WERI-Rb-1 (cell line): ENCODE results near the gene SNX27.
A peak's percentile ranks its signal among the peaks of the same experiment; 100 is the strongest.

ENCODE experiments used
- DNase-seq: peaks from one replicate; pipeline ENCODE4 v3.0.0-alpha.2; 2020
- H3K27ac ChIP-seq: fragments of 250-450 bp; sonication (Bioruptor Pico); 2 replicates; pipeline ENCODE4 v1.5.1; 2020; ENCODE audit warnings: mild to moderate bottlenecking, moderate library complexity
- H3K27me3 ChIP-seq: fragments of 250-450 bp; sonication (Bioruptor Pico); 2 replicates; pipeline ENCODE4 v1.5.1; 2021; ENCODE audit warnings: mild to moderate bottlenecking, low read depth, moderate library complexity; ENCODE audit not compliant: insufficient read depth, severe bottlenecking
- H3K36me3 ChIP-seq: fragments of 250-450 bp; sonication (Bioruptor Pico); 2 replicates; pipeline ENCODE4 v1.5.1; 2020; ENCODE audit warnings: mild to moderate bottlenecking, moderate library complexity
- H3K4me3 ChIP-seq: 2 replicates; pipeline ENCODE4 v1.5.1; 2011; ENCODE audit warnings: low read depth, mild to moderate bottlenecking, control low read depth, low read length
- H3K9me3 ChIP-seq: fragments of 250-450 bp; sonication (Bioruptor Pico); 2 replicates; pipeline ENCODE4 v1.5.1; 2021; ENCODE audit warnings: mild to moderate bottlenecking, moderate library complexity; ENCODE audit not compliant: severe bottlenecking
- CTCF ChIP-seq: IDR thresholded peaks from 2 replicates; pipeline ENCODE4 v1.5.1; 2011; ENCODE audit warnings: low read depth, mild to moderate bottlenecking, control low read depth, inconsistent platforms, low read length

The SNX27 gene

GRCh38 chr1:151703813-151704212 is 92.0 kb downstream of the SNX27 start:
- Histone ChIP-seq H3K27ac (peak overlapping the region; percentile 38), H3K27me3 (no peaks in the 10 kb centered on the region), H3K9me3 (no peaks in the 10 kb centered on the region), H3K36me3 (peaks cover 97% of the 10 kb centered on the region), H3K4me3 (no peak overlapping the region)
- no peak for TF ChIP-seq CTCF
- DNase-seq = no peak

DNA sequence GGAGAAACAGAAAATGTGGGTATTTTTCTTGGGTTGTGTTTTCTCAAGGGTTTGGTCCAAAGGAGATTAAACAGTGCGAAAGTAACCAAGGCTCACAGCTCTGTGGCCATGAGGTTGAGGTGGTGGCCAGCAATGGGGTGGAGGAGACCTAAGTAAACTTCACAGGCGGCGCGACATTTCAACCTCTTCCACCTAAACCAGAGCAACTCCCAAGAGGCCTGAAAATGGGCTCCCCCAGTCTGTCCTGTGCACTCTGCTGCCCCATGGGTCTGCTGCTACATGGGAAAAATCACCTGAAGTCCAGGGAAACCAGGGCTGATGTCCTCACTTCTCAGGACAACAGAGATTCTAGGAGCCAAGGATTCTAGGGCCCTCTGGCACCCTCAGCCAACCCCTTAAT is 92.4 kb downstream of the SNX27 start:
- peaks cover 97% of the 10 kb centered on the region for H3K36me3 ChIP-seq
- no peak for DNase-seq
- no peaks in the 10 kb centered on the region for H3K27me3 ChIP-seq
- H3K9me3 ChIP-seq = no peaks in the 10 kb centered on the region
- no peak overlapping the region for H3K4me3 ChIP-seq
- TF ChIP-seq CTCF = no peak
- peak overlapping the region; percentile 38 for H3K27ac ChIP-seq

GRCh38 chr1:151705146-151705545 is 93.3 kb downstream of the SNX27 start:
- no peak for DNase-seq
- no peak for TF ChIP-seq CTCF

DNA sequence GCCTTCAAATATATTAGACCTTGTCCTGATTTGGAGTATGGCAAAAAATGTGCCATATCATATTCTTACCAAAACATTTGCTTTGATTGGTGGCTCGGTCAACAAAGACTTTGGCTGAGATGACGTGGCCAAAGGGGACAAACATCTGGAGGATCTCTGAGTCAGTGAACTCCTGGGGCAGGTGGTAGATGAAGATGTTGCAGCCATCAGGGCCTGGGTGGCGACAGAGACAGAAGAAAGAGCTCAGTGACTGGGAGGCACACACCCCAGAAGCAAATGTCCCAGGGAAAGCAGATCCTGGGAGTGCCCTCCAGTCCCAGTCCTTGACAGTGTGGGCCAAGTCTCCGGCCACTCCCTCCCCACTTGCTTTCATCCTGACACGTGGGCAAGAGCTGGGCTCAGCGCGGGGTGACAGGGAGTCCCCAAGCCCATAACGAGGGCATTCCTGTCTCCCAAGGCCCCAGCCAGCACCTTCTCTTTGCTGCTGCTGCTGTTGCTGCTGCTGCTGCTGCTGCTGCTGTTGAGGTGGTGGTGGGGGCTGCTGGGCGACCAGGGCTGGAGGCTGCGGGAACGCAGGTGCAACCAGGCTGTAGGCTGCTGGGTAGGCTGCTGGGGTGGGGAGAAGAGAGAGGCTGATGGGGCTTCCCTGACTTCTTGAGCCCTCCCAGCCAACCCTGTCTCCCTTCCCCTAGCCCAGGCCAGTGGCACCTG is 94.1 kb downstream of the SNX27 start:
- Histone ChIP-seq H3K4me3 (no peak overlapping the region), H3K27ac (peak overlapping the region; percentile 10; the same call in 1 of the 2 replicates), H3K27me3 (no peaks in the 10 kb centered on the region), H3K9me3 (no peaks in the 10 kb centered on the region), H3K36me3 (peaks cover 95% of the 10 kb centered on the region)
- TF ChIP-seq CTCF = no peak
- DNase-seq = peak; percentile 7

More at GRCh38 chr1:151705146-151705545, 93.3 kb downstream of the SNX27 start:
- H3K27me3 ChIP-seq = no peaks in the 10 kb centered on the region
- H3K4me3 ChIP-seq = no peak overlapping the region
- H3K9me3 ChIP-seq = no peaks in the 10 kb centered on the region
- peaks cover 97% of the 10 kb centered on the region for H3K36me3 ChIP-seq
- H3K27ac ChIP-seq = peak overlapping the region; percentile 38; the same call in 1 of the 2 replicates

DNA sequence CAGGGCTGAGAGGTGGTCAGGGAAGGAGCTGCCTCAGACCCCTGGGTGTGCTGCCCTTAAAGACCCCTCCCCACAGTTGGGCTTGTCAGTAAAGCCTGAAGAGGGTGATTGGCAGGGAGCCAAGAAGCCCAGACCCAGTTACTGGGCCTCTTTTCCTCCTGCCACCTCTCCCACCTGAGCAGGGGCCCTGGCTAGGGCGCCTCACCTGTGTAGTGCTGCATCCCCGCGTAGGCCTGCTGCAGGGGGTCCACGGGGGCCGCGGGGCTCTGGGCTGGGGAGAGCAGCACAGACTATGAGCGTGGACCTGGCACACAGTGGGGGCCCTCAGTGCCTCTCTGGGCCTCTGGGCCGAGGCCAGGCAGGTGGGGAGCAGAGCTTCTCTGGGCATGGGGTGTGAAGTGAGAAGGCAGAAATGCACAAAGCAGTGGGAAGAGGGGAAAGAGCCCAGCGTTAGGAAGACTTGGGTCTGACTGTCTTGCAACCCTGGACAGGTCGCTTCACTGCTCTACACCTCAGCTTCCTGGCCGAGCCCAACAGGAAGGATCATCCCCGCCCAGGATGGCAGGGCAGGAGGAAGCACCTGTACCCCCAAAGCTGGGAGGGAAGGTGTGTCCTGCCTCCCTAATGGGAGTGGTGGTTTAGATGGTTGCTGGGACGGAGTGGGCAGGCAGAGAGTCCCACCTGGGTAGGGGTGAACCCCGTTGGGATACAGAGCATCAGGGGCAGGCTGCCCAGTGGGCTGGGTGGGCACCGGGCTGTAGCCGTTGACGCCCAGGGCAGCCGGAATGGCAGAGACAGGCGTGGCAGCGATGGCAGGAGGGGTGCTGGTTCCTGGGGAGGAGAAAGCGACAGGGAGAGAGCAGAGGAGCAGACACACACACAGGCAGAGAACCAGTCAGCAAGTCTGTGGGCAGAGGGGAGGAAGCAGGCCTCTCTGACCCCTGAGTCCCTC is 94.9 kb downstream of the SNX27 start:
- TF ChIP-seq CTCF = no peak
- DNase-seq = no peak
- no peaks in the 10 kb centered on the region for H3K27me3 ChIP-seq
- peaks cover 93% of the 10 kb centered on the region for H3K36me3 ChIP-seq
- peak overlapping the region; percentile 10; the same call in 1 of the 2 replicates for H3K27ac ChIP-seq
- no peaks in the 10 kb centered on the region for H3K9me3 ChIP-seq
- H3K4me3 ChIP-seq = no peak overlapping the region
